ENCODE measurements around the gene GPAT2.
"Not testable (repeated sequence)": the region's sequence is repeated elsewhere in the genome, so short reads cannot be mapped to it uniquely, and the experiment has no call there.

DNA sequence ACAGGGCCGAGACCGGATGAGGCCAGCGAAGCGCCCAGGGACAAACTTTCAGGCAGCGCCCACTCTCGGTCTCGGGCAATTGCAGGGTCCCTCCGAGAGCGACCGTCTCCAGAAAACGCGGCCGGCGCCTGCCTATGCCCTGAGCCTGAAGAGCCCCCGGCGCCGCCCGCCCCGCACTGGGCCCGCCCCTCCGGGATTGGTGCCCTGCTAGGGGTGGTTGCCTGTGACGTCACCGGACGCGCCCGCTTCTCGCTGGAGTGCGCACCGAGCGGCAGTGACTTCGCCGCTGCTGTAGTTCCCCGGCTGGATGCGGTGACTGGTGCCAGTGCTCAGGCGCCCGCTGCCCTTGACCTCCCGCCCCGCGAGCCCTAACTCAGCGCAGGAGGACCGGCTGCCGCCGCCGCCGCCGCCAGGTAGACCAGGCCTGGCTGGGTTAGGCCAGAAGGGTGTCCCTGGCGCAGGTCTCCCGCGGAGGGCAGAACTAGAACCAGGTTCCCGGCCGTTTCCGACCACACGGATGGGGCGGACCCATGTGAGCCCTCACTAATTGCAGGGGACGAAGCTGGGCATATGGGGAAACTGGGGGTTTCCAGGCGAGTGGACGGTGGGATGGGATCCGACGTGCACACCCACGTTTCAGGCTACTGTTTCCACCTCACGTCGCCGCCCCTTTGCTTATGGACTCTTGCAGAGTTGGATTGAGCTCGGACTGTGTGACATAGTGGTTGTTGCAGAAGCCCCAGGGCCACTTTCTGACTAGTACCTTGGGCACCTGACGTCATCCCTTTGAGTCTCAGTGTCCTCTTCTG lies 24.2 kb downstream of the GPAT2 start:
- not testable (repeated sequence) for TF ChIP-seq EZH2, CTCF (IDR thresholded peaks at IDR 0.05)
